D721Med (cell line): ENCODE data around the gene MYO16.

Source experiments
- DNase-seq: peaks from one replicate; pipeline ENCODE4 v3.0.0; 2011; ENCODE audit warnings: low spot score; ENCODE audit not compliant: insufficient read length
- FAIRE-seq: peaks from 2 replicates; lab custom pipeline; 2011; peaks lifted over from hg19 to GRCh38; lab: Jason Lieb, UNC
- TF ChIP-seq, protein P1 (sequence below): IDR thresholded peaks from 2 replicates; pipeline ENCODE4 v1.5.1; 2012; ENCODE audit warnings: mild to moderate bottlenecking, control low read depth; ENCODE audit not compliant: insufficient read depth; ENCODE audit errors: missing control alignments

The MYO16 gene

GRCh38 chr13:109191413-109191812 is 562.0 kb downstream of the MYO16 start:
- TF ChIP-seq, protein P1, sequence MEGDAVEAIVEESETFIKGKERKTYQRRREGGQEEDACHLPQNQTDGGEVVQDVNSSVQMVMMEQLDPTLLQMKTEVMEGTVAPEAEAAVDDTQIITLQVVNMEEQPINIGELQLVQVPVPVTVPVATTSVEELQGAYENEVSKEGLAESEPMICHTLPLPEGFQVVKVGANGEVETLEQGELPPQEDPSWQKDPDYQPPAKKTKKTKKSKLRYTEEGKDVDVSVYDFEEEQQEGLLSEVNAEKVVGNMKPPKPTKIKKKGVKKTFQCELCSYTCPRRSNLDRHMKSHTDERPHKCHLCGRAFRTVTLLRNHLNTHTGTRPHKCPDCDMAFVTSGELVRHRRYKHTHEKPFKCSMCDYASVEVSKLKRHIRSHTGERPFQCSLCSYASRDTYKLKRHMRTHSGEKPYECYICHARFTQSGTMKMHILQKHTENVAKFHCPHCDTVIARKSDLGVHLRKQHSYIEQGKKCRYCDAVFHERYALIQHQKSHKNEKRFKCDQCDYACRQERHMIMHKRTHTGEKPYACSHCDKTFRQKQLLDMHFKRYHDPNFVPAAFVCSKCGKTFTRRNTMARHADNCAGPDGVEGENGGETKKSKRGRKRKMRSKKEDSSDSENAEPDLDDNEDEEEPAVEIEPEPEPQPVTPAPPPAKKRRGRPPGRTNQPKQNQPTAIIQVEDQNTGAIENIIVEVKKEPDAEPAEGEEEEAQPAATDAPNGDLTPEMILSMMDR = no peak
- FAIRE-seq = no peak
- DNase-seq = no peak

DNA sequence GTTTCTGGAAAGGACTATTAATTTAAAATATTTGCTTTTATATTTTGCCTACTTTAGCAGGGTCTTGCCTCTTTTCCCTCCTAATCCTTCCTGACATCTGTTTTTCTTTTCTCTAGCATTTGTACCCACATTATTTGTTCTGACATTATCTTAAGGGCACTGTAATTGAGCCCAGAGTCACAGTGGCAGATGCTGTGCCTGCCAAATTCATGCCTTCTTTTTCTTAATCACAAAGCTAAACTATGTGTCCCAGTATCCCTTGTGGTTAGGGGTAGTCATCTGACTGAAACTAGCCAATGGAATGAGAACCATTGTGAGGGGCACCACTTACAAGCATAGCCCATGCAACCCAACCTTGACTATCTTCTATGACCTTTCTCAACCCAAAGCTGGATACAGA is 562.9 kb downstream of the MYO16 start:
- DNase-seq = no peak
- no peak for FAIRE-seq
- TF ChIP-seq, protein P1 = no peak

GRCh38 chr13:109196948-109197347 is 567.5 kb downstream of the MYO16 start:
- DNase-seq (no peak), FAIRE-seq (no peak)
- TF ChIP-seq, protein P1 = no peak

GRCh38 chr13:109198585-109198984 is 569.2 kb downstream of the MYO16 start:
- FAIRE-seq = no peak
- TF ChIP-seq, protein P1 = no peak
- DNase-seq = no peak

DNA sequence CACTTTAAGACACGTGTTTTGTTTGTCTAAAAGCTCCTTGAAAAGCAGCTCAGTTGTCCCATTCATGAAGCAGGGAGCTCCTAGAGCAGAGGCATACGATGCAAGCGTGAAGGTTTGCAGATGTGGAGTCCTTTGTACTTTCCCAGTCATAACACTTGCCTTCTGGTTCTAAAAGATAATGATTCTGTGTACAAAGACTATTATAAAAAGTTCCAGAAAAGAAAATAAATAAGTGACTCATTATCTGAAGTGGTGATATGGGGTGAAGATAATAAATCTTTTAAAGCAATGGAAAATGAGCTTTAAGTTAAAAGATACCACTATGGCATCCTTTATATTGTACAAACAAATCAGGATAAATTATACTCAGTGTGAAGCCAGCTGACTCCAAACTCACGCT is 569.9 kb downstream of the MYO16 start:
- FAIRE-seq (no peak), DNase-seq (no peak)
- TF ChIP-seq, protein P1 = no peak

- FAIRE-seq (no peak), DNase-seq (no peak)
- TF ChIP-seq, protein P1 = no peak
Measured at GRCh38 chr13:109200556-109200955, 571.1 kb downstream of the MYO16 start.

GRCh38 chr13:109203587-109203986 is 574.2 kb downstream of the MYO16 start:
- no peak for FAIRE-seq
- DNase-seq = no peak

More at GRCh38 chr13:109203587-109203986, 574.2 kb downstream of the MYO16 start:
- TF ChIP-seq, protein P1 = no peak
